SK-N-MC (cell line): ENCODE measurements around the gene SPACDR.

ENCODE experiments used
- DNase-seq: peaks from one replicate; pipeline ENCODE4 v3.0.0-alpha.2; 2011; ENCODE audit warnings: low read depth, low spot score
- H3K27ac ChIP-seq: fragments of 200-600 bp; sonication (generic); 2 replicates; pipeline ENCODE4 v1.5.1; 2016; ENCODE audit warnings: mixed run types
- H3K36me3 ChIP-seq: fragments of 200-600 bp; sonication (generic); 2 replicates; pipeline ENCODE4 v1.6.1; 2017; ENCODE audit warnings: antibody characterized with exemption, low read length, mixed read lengths; ENCODE audit not compliant: insufficient read depth
- H3K4me3 ChIP-seq: fragments of 200-600 bp; sonication (generic); 2 replicates; pipeline ENCODE4 v1.5.1; 2016
- H3K9ac ChIP-seq: fragments of 200-600 bp; sonication (generic); 2 replicates; pipeline ENCODE4 v1.8.0; 2017; ENCODE audit warnings: mixed run types, mixed read lengths; ENCODE audit not compliant: insufficient read length
- H3K9me3 ChIP-seq: fragments of 200-600 bp; sonication (generic); 2 replicates; pipeline ENCODE4 v1.6.1; 2017; ENCODE audit warnings: low read depth, mild to moderate bottlenecking, antibody characterized with exemption, low read length, moderate library complexity, mixed read lengths
- EZH2 ChIP-seq: fragments of 200-600 bp; sonication (generic); IDR thresholded peaks from one replicate; pipeline ENCODE4 v1.6.1; 2017; ENCODE audit warnings: antibody characterized with exemption
- FOXP2 ChIP-seq: optimal IDR thresholded peaks from 2 replicates; pipeline ENCODE3; 2011; ENCODE audit warnings: mild to moderate bottlenecking, moderate library complexity; ENCODE audit not compliant: insufficient read depth; ENCODE audit errors: extremely low read length, control extremely low read depth
- POLR2AphosphoS5 ChIP-seq: IDR thresholded peaks from 2 replicates; pipeline ENCODE4 v1.6.1; 2012; ENCODE audit warnings: mild to moderate bottlenecking, low read depth, low read length, borderline replicate concordance

The SPACDR gene

GRCh38 chr7:100429637-100430492 lies 34.2 kb downstream of the SPACDR start, which contains the start of gene MEPCE:
Gene MEPCE, plus strand, starts transcription at chr7:100429831. Its CDS starts 188 bp downstream, at chr7:100430019.
- H3K36me3 ChIP-seq: peaks cover 39% of the 10 kb centered on the region
- TF ChIP-seq EZH2 (no peak), FOXP2 (no peak), POLR2AphosphoS5 (peak; percentile 54)
- peak; percentile 81 for DNase-seq

GRCh38 chr7:100428967-100429636 lies 35.0 kb downstream of the SPACDR start:
- H3K27ac ChIP-seq: peak overlapping the region; percentile 100
- peaks cover 2% of the 10 kb centered on the region; the same call in 1 of the 2 replicates for H3K9me3 ChIP-seq
- peak overlapping the region; percentile 97 for H3K4me3 ChIP-seq
- TF ChIP-seq FOXP2 (no peak), POLR2AphosphoS5 (peak; percentile 92)
- H3K9ac ChIP-seq: peak overlapping the region; percentile 100
- peaks cover 32% of the 10 kb centered on the region for H3K36me3 ChIP-seq
- DNase-seq: peak; percentile 98

More at GRCh38 chr7:100429637-100430492, 34.2 kb downstream of the SPACDR start, which contains the start of gene MEPCE:
- Histone ChIP-seq H3K9ac (peak within 1 kb of the TSS; percentile 100), H3K9me3 (peaks cover 2% of the 10 kb centered on the region; the same call in 1 of the 2 replicates), H3K27ac (peak within 1 kb of the TSS; percentile 100), H3K4me3 (peak within 1 kb of the TSS; percentile 97)

GRCh38 chr7:100428199-100428966 lies 35.7 kb downstream of the SPACDR start, which contains the start of gene ZCWPW1:
Gene ZCWPW1, minus strand, starts transcription at chr7:100428703. Its CDS starts 8,054 bp downstream, at chr7:100420649.
- H3K27ac ChIP-seq: peak within 1 kb of the TSS; percentile 100
- H3K36me3 ChIP-seq: peaks cover 25% of the 10 kb centered on the region
- peak within 1 kb of the TSS; percentile 97 for H3K4me3 ChIP-seq
- H3K9me3 ChIP-seq: peaks cover 2% of the 10 kb centered on the region; the same call in 1 of the 2 replicates
- peak within 1 kb of the TSS; percentile 100 for H3K9ac ChIP-seq
- peak; percentile 96 for DNase-seq
- TF ChIP-seq POLR2AphosphoS5: peak; percentile 99
- no peak for TF ChIP-seq EZH2

GRCh38 chr7:100427762-100428198 lies 36.3 kb downstream of the SPACDR start:
- peak overlapping the region; percentile 97 for H3K4me3 ChIP-seq

GRCh38 chr7:100426516-100426915 lies 37.5 kb downstream of the SPACDR start:
- TF ChIP-seq EZH2 (no peak), POLR2AphosphoS5 (no peak), FOXP2 (no peak)
- Histone ChIP-seq H3K36me3 (peaks cover 10% of the 10 kb centered on the region; the same call in 1 of the 2 replicates), H3K4me3 (no peak overlapping the region), H3K9ac (no peak overlapping the region), H3K9me3 (peaks cover 2% of the 10 kb centered on the region; the same call in 1 of the 2 replicates), H3K27ac (no peak overlapping the region)
- DNase-seq: no peak

More at GRCh38 chr7:100427762-100428198, 36.3 kb downstream of the SPACDR start:
- Histone ChIP-seq H3K27ac (peak overlapping the region; percentile 100), H3K9ac (no peak overlapping the region), H3K36me3 (peaks cover 19% of the 10 kb centered on the region; the same call in 1 of the 2 replicates), H3K9me3 (peaks cover 2% of the 10 kb centered on the region; the same call in 1 of the 2 replicates)
- no peak for DNase-seq
- TF ChIP-seq EZH2 (no peak), POLR2AphosphoS5 (no peak), FOXP2 (no peak)

- TF ChIP-seq EZH2 (no peak), POLR2AphosphoS5 (no peak), FOXP2 (no peak)
- no peak overlapping the region for H3K4me3 ChIP-seq
- H3K9ac ChIP-seq: no peak overlapping the region
- no peak for DNase-seq
- H3K9me3 ChIP-seq: peaks cover 2% of the 10 kb centered on the region; the same call in 1 of the 2 replicates
- H3K27ac ChIP-seq: peak overlapping the region; percentile 82
- no peaks in the 10 kb centered on the region for H3K36me3 ChIP-seq
Measured at GRCh38 chr7:100425347-100425746, 38.7 kb downstream of the SPACDR start.

- Histone ChIP-seq H3K9ac (no peak overlapping the region), H3K9me3 (peaks cover 2% of the 10 kb centered on the region; the same call in 1 of the 2 replicates), H3K4me3 (no peak overlapping the region), H3K36me3 (no peaks in the 10 kb centered on the region), H3K27ac (no peak overlapping the region)
- TF ChIP-seq FOXP2 (no peak), POLR2AphosphoS5 (no peak), EZH2 (no peak)
- DNase-seq: no peak
Measured at GRCh38 chr7:100423315-100423714, 40.7 kb downstream of the SPACDR start.
